GM21717 (cell line): Measurements from ENCODE around the gene FSTL4.

ENCODE experiments used
- ATAC-seq: cut with Tn5 transposase; IDR thresholded peaks from one replicate; pipeline ENCODE4 v1.9.1; 2021; ENCODE audit warnings: mild to moderate bottlenecking, moderate library complexity; ENCODE audit not compliant: unreplicated experiment

Gene FSTL4

GRCh38 chr5:133332439-133333024 lies 279.8 kb downstream of the FSTL4 start:
- ATAC-seq, result no peak

- no peak for ATAC-seq
These were observed 280.4 kb downstream of the FSTL4 start for GRCh38 chr5:133331941-133332340.

- no peak for ATAC-seq
These were observed 281.4 kb downstream of the FSTL4 start for GRCh38 chr5:133330956-133331355.

- no peak for ATAC-seq
These were observed 283.5 kb downstream of the FSTL4 start for GRCh38 chr5:133328800-133329199.

GRCh38 chr5:133327946-133328401 lies 284.4 kb downstream of the FSTL4 start:
- ATAC-seq, result no peak

- no peak for ATAC-seq
These were observed 286.0 kb downstream of the FSTL4 start for GRCh38 chr5:133326361-133326760.

GRCh38 chr5:133325864-133326263 lies 286.5 kb downstream of the FSTL4 start:
- ATAC-seq, result no peak

- ATAC-seq, result no peak
These were observed 287.4 kb downstream of the FSTL4 start for GRCh38 chr5:133324926-133325325.

GRCh38 chr5:133323494-133324457 lies 288.6 kb downstream of the FSTL4 start:
- ATAC-seq, result no peak

GRCh38 chr5:133322743-133323142 lies 289.6 kb downstream of the FSTL4 start:
- ATAC-seq, result no peak

GRCh38 chr5:133321833-133322420 lies 290.4 kb downstream of the FSTL4 start:
- ATAC-seq, result peak; percentile 64

- no peak for ATAC-seq
These were observed 291.0 kb downstream of the FSTL4 start for GRCh38 chr5:133321286-133321832.

- ATAC-seq, result no peak
These were observed 292.3 kb downstream of the FSTL4 start for GRCh38 chr5:133319905-133320520.

GRCh38 chr5:133319244-133319643 lies 293.1 kb downstream of the FSTL4 start:
- no peak for ATAC-seq

- ATAC-seq, result no peak
These were observed 294.8 kb downstream of the FSTL4 start for GRCh38 chr5:133317558-133317957.

- no peak for ATAC-seq
These were observed 295.7 kb downstream of the FSTL4 start for GRCh38 chr5:133316346-133317343.

- no peak for ATAC-seq
These were observed 298.3 kb downstream of the FSTL4 start for GRCh38 chr5:133314086-133314485.

GRCh38 chr5:133311176-133311575 lies 301.2 kb downstream of the FSTL4 start:
- no peak for ATAC-seq

- no peak for ATAC-seq
These were observed 302.2 kb downstream of the FSTL4 start for GRCh38 chr5:133309984-133310621.
